ENCODE data around the gene KIRREL3.

Gene KIRREL3

DNA sequence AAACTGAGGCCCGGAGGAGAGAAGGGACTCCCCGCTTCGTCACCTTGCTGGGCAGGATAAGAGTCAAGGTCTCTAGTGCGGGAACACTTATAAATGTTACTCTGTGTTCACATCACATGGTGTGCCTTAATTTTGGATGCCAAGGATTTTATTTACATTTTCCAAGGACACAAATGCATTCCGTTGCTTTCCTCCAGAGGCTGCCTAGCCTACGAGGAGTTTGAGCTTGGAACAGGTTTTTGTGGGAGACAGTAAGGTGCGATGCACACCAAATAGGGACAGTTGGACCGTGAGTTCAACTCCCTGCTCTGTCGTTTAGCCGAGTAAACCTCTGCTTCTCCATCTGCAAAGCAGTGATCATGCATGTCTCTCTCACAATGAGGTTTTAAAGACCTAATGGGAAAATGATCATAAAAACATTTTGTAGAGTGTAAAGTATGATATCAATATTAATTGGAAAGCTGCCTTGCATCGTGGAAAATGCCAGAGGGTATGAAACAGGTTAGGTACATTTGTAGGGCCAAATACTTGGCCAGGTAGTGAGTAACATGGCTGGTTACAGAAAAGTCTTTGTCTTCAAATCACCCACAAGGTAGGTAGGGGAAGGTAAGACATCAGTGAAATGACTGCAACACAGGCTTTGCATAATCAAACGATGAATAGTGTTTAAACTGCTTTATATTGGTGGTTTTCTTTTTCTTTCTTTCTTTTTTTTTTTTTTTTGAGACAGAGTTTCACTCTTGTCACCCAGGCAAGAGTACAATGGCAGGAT lies 583.3 kb downstream of the KIRREL3 start:
- no peak overlapping the region for H3K4me3 ChIP-seq (ENCODE audit: low read depth, low read length)
- TF ChIP-seq, protein P1, sequence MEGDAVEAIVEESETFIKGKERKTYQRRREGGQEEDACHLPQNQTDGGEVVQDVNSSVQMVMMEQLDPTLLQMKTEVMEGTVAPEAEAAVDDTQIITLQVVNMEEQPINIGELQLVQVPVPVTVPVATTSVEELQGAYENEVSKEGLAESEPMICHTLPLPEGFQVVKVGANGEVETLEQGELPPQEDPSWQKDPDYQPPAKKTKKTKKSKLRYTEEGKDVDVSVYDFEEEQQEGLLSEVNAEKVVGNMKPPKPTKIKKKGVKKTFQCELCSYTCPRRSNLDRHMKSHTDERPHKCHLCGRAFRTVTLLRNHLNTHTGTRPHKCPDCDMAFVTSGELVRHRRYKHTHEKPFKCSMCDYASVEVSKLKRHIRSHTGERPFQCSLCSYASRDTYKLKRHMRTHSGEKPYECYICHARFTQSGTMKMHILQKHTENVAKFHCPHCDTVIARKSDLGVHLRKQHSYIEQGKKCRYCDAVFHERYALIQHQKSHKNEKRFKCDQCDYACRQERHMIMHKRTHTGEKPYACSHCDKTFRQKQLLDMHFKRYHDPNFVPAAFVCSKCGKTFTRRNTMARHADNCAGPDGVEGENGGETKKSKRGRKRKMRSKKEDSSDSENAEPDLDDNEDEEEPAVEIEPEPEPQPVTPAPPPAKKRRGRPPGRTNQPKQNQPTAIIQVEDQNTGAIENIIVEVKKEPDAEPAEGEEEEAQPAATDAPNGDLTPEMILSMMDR (IDR thresholded peaks at IDR 0.05; ENCODE audit: borderline replicate concordance, insufficient read depth, low read depth, low read length): no peak

DNA sequence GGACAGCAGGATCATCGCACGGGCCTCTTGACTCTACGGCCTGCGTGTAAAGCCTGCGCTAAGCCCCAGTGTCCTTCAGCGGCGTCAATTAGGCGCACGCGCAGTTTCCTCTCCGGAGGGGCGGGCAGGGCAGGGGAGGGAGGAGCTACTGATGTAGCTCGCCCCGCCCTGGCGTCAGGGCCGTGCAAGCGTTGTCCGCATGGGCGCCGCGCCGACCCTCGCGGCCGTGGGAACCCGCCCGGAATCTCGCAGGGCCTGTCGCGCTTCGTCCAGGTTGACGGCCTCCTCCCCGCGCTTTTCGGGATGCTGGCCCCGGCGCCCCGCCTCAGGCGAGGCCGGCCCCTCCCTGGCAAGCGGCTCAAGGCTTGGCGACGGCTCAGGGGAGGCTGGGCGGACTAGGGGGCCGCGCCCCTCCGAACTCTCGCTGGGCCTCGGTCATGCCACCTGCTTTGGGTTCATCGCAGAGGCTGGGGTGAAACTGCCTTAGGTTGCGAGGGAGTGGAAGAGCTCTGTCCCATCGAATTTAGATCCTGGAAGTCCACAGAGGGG lies 584.0 kb downstream of the KIRREL3 start:
- TF ChIP-seq, protein P1 (IDR thresholded peaks at IDR 0.05; ENCODE audit: borderline replicate concordance, insufficient read depth, low read depth, low read length): no peak
- H3K4me3 ChIP-seq (ENCODE audit: low read depth, low read length): peak overlapping the region; percentile 39

DNA sequence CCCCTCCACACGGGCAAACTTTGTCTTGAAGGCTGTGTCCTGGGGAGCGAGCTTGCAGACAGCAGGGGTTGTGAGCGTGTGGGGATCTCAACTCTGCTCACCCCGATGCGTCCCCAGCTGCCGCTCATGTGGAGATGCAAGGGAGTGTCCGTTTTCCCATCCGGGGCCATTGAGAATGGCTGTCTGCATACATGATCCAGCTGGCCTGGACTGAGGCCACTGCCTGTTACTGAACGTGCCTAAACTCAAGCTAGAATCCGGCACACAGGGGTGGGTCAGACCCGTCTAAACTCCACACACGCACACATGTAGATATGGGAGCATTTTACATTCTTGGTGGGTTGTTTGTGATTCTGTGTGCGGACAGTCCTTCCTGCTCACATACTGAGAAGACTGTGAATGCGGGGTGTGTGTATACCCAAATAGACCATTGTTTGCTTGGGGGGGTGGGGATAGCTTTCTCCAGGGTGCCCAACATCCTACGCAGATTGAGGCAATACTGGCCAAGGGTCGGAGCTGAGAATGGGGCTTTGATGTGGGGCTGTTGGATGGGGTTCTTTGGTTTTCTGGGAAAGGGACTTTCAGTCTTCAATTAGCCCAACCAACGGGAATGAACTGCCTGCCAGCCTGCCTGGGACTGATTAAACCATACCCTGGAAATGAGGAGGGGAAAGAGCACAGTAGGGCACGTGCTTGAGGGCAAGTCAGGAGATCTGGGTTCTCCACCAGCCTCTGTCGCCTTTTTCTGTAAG lies 584.7 kb downstream of the KIRREL3 start:
- TF ChIP-seq, protein P1 (IDR thresholded peaks at IDR 0.05; ENCODE audit: borderline replicate concordance, insufficient read depth, low read depth, low read length): no peak
- no peak overlapping the region for H3K4me3 ChIP-seq (ENCODE audit: low read depth, low read length)

DNA sequence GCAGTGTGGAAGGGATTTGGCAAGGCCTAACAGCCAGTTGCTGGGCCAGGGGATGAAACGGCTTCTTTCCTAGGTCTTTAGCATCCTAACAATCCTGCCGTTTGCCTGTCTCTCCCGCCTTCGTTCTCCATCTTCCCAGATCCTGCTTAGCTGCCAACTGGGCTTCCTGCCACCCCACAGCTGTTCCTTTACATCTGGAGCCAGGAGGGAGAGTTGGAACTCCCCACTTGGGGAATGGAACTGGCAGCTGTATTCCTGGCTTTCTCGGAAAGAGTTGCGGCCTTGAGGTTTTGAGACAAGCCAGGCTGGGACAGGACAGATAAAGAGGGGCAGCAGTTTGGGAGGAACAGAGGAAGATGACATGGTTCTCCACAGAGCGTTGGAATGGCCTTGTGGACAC lies 585.4 kb downstream of the KIRREL3 start:
- TF ChIP-seq, protein P1 (IDR thresholded peaks at IDR 0.05; ENCODE audit: borderline replicate concordance, insufficient read depth, low read depth, low read length): no peak
- no peak overlapping the region for H3K4me3 ChIP-seq (ENCODE audit: low read depth, low read length)

DNA sequence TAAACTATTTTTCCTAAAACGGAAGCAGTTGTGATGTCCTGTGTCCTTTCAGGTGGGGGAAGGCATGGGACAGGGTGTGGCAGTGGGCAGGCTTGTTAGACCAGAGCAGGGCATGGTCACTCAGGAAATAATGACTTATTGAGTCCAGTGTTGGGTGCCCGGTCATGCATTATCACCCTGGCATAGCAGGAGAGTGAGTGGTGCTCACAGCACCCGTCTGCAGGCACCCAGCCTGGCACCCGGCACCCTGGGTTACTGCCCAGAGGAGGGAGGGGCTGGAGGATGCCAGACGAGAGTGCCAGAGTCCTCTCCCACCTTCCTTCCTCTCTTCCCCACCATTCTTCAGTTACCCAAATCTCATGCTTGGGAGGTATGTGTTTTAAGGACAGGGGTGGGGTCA lies 586.0 kb downstream of the KIRREL3 start:
- TF ChIP-seq, protein P1 (IDR thresholded peaks at IDR 0.05; ENCODE audit: borderline replicate concordance, insufficient read depth, low read depth, low read length): no peak
- no peak overlapping the region for H3K4me3 ChIP-seq (ENCODE audit: low read depth, low read length)

DNA sequence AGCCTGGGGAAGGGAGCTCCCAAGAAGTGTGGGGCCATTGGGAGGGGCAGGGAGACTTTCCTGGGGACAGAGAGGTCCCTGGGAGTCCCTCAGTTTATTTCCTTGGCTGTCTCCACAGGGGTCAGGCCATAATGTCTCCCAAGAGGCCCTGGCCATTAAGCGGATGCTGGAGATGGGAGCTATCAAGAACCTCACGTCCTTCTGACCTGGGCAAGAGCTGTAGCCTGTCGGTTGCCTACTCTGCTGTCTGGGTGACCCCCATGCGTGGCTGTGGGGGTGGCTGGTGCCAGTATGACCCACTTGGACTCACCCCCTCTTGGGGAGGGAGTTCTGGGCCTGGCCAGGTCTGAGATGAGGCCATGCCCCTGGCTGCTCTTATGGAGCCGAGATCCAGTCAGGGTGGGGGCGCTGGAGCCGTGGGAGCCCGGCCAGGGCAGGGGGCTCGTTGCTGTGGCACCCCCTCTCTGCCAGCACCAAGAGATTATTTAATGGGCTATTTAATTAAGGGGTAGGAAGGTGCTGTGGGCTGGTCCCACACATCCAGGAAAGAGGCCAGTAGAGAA lies 586.6 kb downstream of the KIRREL3 start:
- H3K4me3 ChIP-seq (ENCODE audit: low read depth, low read length): no peak overlapping the region
- TF ChIP-seq, protein P1 (IDR thresholded peaks at IDR 0.05; ENCODE audit: borderline replicate concordance, insufficient read depth, low read depth, low read length): no peak

All from GM12875 (cell line).